GM12878 (cell line): ENCODE results near the gene HEG1. TPM values are rescaled to one million over a fixed set of nuclear protein-coding genes. Genes with fewer than 3 reads are reported as not detected.

Source experiments
- ATF7 ChIP-seq: fragments of 450-650 bp; IDR thresholded peaks from 2 replicates; pipeline ENCODE4 v1.6.1; 2016; ENCODE audit warnings: low read depth, mild to moderate bottlenecking
- BCL3 ChIP-seq: IDR thresholded peaks from 2 replicates; pipeline ENCODE4 v1.6.1; 2011; ENCODE audit warnings: borderline replicate concordance, low read depth, mild to moderate bottlenecking, moderate library complexity, low read length; ENCODE audit not compliant: insufficient read depth, poor library complexity, severe bottlenecking
- FOXK2 ChIP-seq: fragments of 450-650 bp; IDR thresholded peaks from 2 replicates; pipeline ENCODE4 v1.6.1; 2017; ENCODE audit warnings: mild to moderate bottlenecking, moderate library complexity
- JUNB ChIP-seq: IDR thresholded peaks from 2 replicates; pipeline ENCODE4 v1.6.1; 2016; ENCODE audit warnings: antibody characterized with exemption, mild to moderate bottlenecking
- MEF2B ChIP-seq: fragments of 450-650 bp; IDR thresholded peaks from 2 replicates; pipeline ENCODE4 v1.6.1; 2018; ENCODE audit warnings: mild to moderate bottlenecking, moderate library complexity; ENCODE audit not compliant: partially characterized antibody, poor library complexity, severe bottlenecking
- MLLT1 ChIP-seq: fragments of 450-650 bp; IDR thresholded peaks from 2 replicates; pipeline ENCODE4 v1.6.1; 2016; ENCODE audit warnings: mild to moderate bottlenecking
- MTA3 ChIP-seq: IDR thresholded peaks from 2 replicates; pipeline ENCODE4 v1.6.1; 2012; ENCODE audit warnings: low read length, inconsistent platforms, borderline replicate concordance
- SUZ12 ChIP-seq: fragments of 200-600 bp; sonication (generic); IDR thresholded peaks from one replicate; pipeline ENCODE4 v1.6.1; 2018; ENCODE audit warnings: antibody characterized with exemption, mild to moderate bottlenecking; ENCODE audit not compliant: unreplicated experiment
- TCF7 ChIP-seq: IDR thresholded peaks from 2 replicates; pipeline ENCODE4 v1.6.1; 2014; ENCODE audit warnings: antibody characterized with exemption, borderline replicate concordance
- ZBED1 ChIP-seq: IDR thresholded peaks from 2 replicates; pipeline ENCODE4 v1.6.1; 2016; ENCODE audit warnings: borderline replicate concordance
- ZBTB33 ChIP-seq: fragments of 450-650 bp; IDR thresholded peaks from 2 replicates; pipeline ENCODE4 v1.6.1; 2017; ENCODE audit warnings: mild to moderate bottlenecking
- ZNF622 ChIP-seq: fragments of 450-650 bp; IDR thresholded peaks from 2 replicates; pipeline ENCODE4 v1.6.1; 2017; ENCODE audit warnings: mild to moderate bottlenecking, inconsistent platforms
- ZNF687 ChIP-seq: fragments of 450-650 bp; IDR thresholded peaks from 2 replicates; pipeline ENCODE4 v1.6.1; 2017; ENCODE audit warnings: mild to moderate bottlenecking, moderate library complexity
- polyA plus RNA-seq, 11 experiments: library from polyadenylated mRNA; depleted of rRNA in 4 of 11; unstranded in 6 of 11; stranded (reverse) in 5 of 11; fragments of >200 nt; fragmentation: Nextera tagmentation in 4 of 11; fragmentation: Illumina TruSeq in 1 of 11; extraction: Ambion mirVana in 4 of 11; extraction: Trizol in 1 of 11; gene quantifications; 1 replicate in 1 of 11; 2 replicates in 10 of 11; pipeline versions ENCODE4 v1.2.1 to v1.2.3, GENCODE V29; 2011 to 2016; ENCODE audit warnings: inconsistent platforms in 2 of 11, missing spikeins in 2 of 11, low read depth in 1 of 11
- total RNA-seq, 4 experiments: library from RNA; depleted of rRNA in 3 of 4; stranded (reverse); fragments of >200 nt in 3 of 4; fragmentation: Illumina TruSeq in 1 of 4; extraction: Trizol in 1 of 4; gene quantifications; 2 replicates each; pipeline versions ENCODE4 v1.2.1 to v1.2.3, GENCODE V29; 2013 to 2021

Gene HEG1
- total and polyA plus RNA-seq, 10 of the 15 experiments (the other 5 are each of a cell fraction or from before 2014, with no cell fraction given): 2.2 to 32.1 (median 7.6) TPM

- TF ChIP-seq MLLT1: no peak
- TF ChIP-seq ZNF622: no peak
- TF ChIP-seq ZNF687: no peak
- TF ChIP-seq ZBTB33: no peak
- TF ChIP-seq BCL3: no peak
- TF ChIP-seq MTA3: no peak
- TF ChIP-seq ZBED1: no peak
- no peak for TF ChIP-seq JUNB
- no peak for TF ChIP-seq SUZ12
- no peak for TF ChIP-seq TCF7
- TF ChIP-seq MEF2B: no peak
- TF ChIP-seq ATF7: no peak
- no peak for TF ChIP-seq FOXK2
Measured at GRCh38 chr3:125042725-125043406, 12.9 kb downstream of the HEG1 start (continued).
